HuH-7.5 (cell line): ENCODE data around the gene HNRNPCL1.
"Not testable (repeated sequence)": the region's sequence is repeated elsewhere in the genome, so short reads cannot be mapped to it uniquely, and the experiment has no call there.

Experiments
- DNase-seq: peaks from one replicate; pipeline ENCODE4 v3.0.0; 2011; ENCODE audit warnings: low spot score

HNRNPCL1 gene

DNA sequence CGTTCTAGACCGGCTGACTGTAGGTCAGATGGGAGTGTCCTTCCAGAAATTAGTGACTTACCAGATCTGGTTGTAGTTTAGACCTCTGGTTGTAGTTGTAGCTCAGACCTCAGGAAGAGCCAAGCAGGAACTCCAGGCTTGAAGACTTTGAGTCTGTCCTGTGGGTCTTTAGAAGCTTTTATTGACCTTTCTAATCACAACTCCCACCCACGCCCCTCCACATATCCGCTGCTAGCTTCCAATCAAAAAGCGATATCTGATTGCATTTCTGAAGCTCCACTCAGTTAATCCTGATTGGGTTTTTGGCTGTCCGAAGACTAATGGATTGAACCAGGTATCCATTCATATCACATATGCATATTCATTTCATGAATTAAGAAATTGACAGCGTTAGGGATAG, at the start of gene HNRNPCL1:
Gene HNRNPCL1, minus strand, starts transcription at position 101 of the 400 bp plus-strand sequence. CDS start 431 bp downstream, outside the sequence.
- not testable (repeated sequence) for DNase-seq

DNA sequence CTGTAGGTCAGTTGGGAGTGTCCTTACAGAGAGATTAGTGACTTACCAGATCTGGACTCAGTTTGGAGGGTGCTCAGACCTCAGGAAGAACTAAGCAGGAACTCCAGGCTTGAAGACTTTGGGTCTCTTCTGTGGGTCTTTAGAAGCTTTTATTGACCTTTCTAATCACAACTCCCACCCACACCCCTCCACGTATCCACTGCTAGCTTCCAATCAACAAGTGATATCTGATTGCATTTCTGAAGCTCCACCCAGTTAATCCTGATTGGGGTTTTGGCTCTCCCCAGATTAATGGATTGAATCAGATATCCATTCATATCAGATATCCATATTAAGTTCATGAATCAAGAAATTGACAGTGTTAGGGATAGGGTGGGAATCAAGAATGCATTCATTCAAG, 49.6 kb upstream of the HNRNPCL1 start, which contains the start of gene PRAMEF10:
Gene PRAMEF10, minus strand, starts transcription at position 101 of the 400 bp plus-strand sequence. CDS start 2,423 bp downstream, outside the sequence.
- not testable (repeated sequence) for DNase-seq

DNA sequence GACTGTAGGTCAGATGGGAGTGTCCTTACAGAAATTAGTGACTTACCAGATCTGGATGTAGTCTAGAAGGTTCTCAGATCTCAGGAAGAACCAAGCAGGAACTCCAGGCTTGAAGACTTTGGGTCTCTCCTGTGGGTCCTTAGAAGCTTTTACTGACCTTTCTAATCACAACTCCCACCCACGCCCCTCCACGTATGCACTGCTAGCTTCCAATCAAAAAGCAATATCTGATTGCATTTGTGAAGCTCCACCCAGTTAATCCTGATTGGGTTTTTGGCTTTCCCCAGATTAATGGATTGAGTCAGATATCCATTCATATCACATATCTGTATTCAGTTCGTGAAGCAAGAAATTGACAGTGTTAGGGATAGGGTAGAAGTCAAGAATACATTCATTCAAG, 37.6 kb upstream of the HNRNPCL1 start, which contains the start of gene PRAMEF4:
Gene PRAMEF4, minus strand, starts transcription at position 101 of the 400 bp plus-strand sequence. CDS start 2,807 bp downstream, outside the sequence.
- not testable (repeated sequence) for DNase-seq

DNA sequence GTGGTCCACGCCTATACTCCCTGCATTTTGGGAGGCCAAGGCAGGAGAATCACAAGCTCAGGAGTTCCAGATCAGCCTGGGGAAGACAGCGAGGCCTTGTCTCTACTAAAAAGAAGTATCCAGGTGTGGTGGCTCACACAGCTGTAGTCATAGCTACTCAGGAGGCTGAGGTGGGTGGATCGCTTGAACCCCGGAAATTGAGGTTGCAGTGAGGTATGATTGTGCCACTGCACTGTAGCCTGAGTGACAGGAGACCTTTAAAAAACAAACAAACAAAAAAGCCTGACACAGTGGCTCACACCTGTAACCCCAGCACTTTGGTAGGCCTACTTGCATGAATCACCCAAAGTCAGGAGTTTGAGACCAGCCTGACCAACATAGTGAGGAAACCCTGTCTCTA, 29.9 kb upstream of the HNRNPCL1 start:
- not testable (repeated sequence) for DNase-seq

DNA sequence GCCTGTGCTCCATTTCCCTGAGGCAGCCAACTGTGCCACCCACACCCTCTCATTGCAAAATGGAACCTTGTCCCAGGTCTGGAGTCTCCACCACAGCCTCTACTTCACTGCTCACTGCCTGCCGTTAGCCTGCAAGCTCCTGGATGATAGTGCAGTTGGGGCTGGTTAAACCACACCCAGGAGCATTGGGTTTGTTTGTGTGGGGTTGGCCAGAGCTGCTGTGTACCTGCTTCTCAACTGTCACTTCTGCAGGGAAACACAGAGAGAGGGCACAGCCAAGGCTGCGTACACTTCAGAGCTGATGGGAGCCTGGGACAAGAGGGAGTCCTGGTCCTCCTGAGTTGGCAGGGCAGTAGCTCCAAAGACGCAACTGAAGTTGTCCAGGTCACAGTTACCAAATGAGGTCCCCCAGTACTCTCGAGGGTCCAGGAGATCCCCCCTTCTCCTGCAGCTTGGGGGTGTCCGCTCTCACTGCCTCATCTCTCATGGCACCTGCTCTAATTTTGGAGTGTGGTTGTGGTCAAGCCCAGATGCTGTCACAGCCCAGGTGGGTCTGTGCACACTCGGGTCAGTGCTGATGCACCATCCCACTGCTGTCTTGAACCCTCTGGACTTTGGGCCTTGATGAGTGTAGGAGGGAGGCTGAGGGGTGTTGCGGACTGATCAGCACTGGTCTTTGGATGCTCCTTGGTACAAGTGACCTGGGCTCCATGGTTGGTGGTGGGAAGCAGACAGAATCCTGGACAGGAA, 14.8 kb upstream of the HNRNPCL1 start:
- not testable (repeated sequence) for DNase-seq

DNA sequence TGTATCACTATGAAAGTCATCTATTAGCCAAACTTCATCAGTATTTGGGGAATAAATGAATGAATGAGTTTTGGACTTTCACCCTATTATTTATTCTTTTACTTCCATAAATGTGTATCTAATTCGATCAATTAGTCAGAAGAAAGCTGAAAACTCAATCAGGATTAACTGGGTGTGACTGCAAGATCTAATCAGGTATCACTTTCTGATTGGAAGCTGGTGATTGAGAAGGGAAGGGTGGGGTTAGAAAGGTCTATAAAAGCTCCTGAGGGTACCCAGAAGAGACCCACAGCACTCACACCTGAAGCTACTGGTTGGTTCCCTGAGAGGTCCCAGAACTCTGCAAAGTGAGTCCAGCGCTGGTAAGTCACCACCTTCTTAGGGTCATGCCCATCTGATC, 8.3 kb upstream of the HNRNPCL1 start, which contains the start of gene PRAMEF2:
Gene PRAMEF2, plus strand, starts transcription at position 301 of the 400 bp plus-strand sequence. CDS start 1,924 bp downstream, outside the sequence.
- DNase-seq = not testable (repeated sequence)

DNA sequence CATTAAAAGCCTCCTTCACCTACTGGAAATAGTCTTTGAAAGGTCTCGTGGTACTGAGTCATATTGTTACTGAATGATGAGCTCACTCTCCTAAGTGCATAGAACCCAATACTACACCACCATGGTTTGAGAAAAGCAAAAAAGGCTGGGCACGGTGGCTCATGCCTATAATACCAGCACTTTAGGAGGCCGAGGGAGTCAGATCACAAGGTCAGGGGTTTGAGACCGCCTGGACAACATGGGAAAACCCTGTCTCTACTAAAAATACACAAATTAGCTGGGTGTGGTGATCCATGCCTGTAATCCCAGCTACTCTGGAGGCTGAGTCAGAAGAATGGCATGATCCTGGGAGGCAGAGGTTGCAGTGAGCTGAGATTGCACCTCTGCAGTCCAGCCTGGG, 3.3 kb upstream of the HNRNPCL1 start:
- no peak for DNase-seq

DNA sequence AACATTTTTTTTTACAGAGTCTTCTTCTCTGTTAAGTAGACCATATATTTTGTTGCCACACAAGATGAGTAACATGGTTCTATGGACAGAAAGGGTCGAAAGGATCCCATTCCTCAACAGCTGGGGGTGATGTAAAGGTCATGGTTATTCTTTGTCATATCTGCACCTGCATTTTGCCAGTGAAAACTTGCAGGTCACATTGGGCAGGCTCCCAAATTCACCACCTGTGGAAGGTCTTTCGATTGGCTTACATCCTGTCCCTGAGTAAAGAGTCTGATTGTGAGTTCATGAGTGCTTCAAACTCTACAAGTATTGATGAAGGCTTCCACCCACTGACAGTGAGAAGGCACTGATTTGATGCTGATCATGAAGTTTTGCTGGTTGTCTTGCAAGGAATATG, 15.3 kb downstream of the HNRNPCL1 start:
- DNase-seq = not testable (repeated sequence)

DNA sequence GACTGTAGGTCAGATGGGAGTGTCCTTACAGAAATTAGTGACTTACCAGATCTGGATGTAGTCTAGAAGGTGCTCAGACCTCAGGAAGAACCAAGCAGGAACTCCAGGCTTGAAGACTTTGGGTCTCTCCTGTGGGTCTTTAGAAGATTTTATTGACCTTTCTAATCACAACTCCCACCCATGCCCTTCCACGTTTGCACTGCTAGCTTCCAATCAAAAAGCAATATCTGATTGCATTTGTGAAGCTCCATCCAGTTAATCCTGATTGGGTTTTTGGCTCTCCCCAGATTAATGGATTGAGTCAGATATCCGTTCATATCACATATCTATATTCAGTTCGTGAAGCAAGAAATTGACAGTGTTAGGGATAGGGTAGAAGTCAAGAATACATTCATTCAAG, 17.2 kb downstream of the HNRNPCL1 start, which contains the start of gene PRAMEF11:
Gene PRAMEF11, minus strand, starts transcription at position 101 of the 400 bp plus-strand sequence. CDS start 2,621 bp downstream, outside the sequence.
- DNase-seq = not testable (repeated sequence)

DNA sequence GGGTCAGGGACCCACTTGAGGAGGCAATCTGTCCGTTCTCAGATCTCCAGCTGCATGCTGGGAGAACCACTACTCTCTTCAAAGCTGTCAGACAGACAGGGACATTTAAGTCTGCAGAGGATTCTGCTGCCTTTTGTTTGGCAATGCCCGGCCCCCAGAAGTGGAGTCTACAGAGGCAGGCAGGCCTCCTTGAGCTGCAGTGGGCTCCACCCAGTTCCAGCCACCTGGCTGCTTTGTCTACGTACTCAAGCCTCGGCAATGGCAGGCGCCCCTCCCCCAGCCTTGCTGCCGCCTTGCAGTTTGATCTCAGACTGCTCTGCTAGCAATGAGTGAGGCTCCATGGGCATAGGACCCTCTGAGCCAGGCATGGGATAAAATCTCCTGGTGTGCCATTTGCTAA, 29.5 kb downstream of the HNRNPCL1 start:
- not testable (repeated sequence) for DNase-seq

DNA sequence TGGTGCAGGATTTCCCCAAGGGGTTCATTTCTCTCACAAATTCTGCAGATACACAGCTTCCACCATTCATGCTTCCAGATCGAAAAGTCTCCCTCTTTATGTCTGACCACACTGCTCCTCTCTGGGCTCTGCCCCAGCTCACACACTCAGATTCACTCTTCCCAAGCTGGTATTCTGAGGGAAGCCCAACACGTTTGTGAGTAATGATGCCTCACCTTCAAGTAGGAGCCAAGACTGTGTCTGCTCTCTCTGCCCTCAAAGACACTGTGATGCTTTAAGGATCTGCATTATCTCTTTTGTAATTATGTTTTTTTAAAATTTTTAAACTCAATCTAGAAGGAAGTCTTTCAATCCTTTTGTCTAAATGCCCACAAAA, 37.1 kb downstream of the HNRNPCL1 start:
- DNase-seq = no peak

DNA sequence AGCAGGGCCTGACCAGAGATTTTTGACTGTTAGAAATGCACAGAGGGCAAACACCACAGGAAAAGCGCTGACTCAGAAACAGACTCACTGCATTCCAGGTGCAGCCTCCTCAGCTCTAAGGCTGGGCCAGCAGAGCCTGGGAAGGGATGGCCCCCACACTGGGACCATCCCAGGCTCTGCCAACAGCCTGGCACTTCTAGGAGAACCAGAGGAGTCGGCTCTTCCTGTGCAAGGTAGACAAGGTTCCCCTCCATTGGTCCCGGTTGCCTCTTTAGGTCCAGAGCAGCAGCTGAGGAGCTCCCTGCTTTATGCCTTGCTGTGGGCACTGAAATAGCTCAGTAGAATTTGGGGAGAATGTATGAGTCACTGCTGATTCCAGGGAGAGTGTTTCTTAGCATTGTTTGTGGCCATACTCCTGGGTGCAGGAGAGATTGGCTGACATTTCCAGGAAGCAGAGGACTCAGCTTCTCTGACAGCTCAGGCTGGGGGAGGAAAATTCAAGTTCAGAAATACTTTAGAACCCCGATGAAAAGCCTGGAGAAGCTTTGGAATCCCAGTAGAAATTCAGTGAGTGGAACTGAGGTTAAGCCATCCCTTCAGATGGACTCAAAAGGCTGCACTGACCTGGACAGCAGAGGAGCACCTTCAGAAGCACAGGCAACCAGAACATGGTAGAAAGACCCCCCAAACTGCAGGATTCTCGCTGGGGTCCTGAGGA, 37.7 kb downstream of the HNRNPCL1 start:
- DNase-seq = no peak

DNA sequence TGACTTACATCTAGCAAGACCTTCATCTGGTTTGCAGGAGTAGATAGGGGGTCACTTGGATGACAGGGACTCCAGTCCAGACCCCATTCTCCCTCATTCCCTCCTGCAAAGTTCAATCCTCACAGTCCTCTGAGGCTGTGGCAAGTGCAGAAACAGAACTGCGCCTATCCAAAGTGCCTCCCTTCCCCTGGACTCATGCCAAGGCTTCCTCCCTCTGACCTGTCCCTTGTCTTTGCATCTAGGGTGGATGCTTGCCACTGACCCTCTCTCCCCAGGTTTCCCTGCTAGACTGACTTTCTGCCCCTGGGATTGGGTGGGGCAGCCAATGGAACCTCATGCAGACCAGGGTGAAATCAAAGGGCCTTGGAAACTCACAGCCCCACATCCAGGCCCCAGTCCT, 38.6 kb downstream of the HNRNPCL1 start:
- DNase-seq = no peak

DNA sequence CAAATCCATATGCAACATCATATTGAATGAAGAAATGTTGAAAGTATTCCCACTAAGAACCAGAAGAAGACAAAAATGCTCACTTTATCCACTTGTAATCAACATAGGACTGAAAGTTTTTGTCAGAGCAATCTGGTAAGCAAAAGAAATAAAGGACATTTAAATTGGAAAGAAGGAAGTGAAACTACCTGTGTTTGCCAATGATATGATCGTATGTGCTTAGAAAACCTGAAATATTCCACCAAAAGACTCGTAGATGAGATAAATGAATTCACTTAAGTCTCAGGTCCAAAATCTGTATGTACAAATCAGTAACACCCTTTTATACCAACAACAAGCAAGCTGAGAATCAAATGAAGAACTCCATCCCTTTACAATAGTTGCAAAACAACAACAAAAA, 48.8 kb downstream of the HNRNPCL1 start:
- no peak for DNase-seq

DNA sequence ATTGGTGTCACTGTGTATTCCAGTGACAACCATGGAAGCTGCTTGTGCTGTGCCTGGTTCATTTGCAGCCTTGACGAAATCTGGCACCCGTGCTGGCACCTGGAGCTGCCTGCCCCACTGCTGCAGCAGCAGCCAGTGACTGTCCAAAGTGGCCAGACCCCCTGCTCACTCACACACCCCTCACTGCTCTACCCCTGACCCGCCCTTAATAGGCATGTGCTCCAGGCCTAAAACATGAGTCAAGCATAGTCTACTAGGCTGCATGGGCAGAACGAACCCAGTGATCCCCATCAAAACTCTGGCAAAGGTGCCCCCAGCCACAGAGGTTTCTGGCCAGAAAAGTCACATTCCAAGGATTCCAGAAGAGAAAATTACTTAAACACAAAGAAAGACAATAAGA, 49.6 kb downstream of the HNRNPCL1 start:
- no peak for DNase-seq
